Stimulated activated CD4-positive, alpha-beta T cell treated with anti-CD3 and anti-CD28 coated beads, Interleukin-12 subunit alpha, Interleukin-12 subunit beta, amount 100 ng/mL, for 24 hours (primary cell): ENCODE measurements around the gene FOXP2.

Experiments used
- DNase-seq, 2 experiments: peaks; one replicate each; pipeline ENCODE4 v3.0.0-alpha.2; 2020; ENCODE audit warnings: low read depth in 2 of 2

FOXP2 gene

DNA sequence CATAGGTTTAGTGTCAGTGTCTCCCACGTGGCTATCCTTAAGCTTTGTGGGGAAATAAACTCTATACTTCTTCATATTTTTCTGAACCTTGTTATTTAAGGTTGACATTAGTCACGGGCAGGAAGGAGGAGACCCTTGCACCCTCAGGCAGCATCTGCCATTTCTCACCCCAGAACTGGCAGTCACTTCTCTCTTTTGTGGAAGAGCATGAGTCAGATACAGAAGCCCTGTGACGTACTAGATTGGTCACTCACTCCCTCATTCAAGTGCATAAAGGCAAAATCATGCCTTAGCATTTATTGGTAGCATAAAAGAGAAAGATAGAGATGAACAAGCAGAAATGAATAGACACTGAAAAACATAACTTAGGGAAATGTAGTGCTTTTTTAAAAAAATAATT lies 301.3 kb downstream of the FOXP2 start:
- DNase-seq, result no peak

DNA sequence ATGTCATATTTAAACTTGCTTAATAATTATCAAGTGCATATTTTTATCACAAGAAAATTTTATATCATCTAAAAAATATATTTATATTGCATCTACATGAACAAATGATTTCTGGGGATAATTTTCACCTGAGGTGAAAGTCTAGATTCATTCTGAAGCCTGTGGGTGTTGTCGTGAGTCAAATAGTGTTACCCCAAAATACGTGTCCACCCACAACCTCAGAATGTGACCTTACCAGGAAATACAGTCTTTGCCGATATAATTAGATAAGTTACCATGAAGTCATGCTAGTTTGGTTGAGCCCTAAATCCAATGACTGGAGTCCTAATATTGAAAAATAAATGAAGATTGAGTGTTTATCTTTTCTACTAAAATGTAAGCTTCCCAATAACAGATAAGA lies 304.2 kb downstream of the FOXP2 start:
- DNase-seq, result no peak

- DNase-seq, result no peak
Measured at GRCh38 chr7:114720725-114721124, 306.1 kb downstream of the FOXP2 start.

DNA sequence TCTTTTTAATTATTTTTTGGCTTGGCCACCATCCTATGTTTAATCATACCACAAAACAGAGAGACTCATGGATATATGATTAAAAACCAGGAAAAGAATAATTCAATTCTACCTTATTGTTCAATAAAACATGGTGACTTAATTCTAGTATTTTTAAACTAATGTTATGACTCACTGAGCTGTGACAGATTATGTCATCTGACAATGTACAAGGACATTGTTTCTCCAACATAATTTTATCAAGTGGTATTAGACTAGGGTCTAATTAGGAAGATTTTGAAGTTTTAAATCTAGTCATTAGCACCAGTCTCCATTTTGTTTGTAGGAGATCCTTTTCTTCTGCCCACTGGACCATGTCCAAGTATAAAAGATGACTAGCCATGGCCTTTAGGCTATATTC lies 307.9 kb downstream of the FOXP2 start:
- no peak for DNase-seq

GRCh38 chr7:114723308-114723707 lies 308.7 kb downstream of the FOXP2 start:
- DNase-seq, result no peak

DNA sequence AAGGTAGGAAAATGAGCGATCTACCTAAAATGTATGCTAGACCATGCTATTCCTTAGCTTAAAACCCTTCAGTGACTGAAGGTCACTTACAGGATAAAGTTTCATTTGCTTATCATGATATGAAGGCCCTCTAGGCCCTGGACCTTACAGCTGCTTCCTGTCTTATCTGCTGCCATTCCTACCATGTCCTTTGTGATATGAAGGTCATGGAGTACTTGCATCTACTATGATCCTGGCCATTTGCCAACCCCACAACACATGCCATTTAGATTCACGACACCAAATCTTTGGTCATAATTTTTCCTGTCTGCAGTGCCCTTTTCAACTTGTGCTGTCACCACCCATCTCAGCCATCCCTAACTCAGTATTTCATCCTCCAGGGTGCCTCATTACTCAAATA lies 325.5 kb downstream of the FOXP2 start:
- DNase-seq, result no peak

DNA sequence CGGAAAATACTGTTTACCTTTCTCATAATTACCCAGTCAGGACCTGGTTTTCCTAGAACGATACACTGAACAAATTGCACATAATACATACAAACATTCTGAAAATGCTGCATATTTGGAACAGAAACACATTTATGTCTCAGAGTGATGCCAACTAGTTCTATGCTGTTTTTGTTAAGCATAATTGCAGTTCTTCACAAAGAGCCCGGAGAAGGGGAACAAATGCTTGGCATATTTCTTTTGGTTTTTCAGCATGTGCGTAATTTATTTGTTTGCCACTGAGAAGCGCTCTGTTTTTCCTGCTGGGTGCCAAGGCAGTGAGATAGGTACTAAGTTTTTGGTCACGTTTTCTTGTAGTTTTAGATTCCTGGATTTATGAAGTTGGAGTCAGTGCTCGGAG lies 326.3 kb downstream of the FOXP2 start:
- no peak for DNase-seq

- DNase-seq, result no peak
Measured at GRCh38 chr7:114741911-114742310, 327.3 kb downstream of the FOXP2 start.
